ENCODE data around the gene DDX6. TPM values are rescaled to one million over a fixed set of nuclear protein-coding genes. Genes with fewer than 3 reads are reported as not detected.

The DDX6 gene
- total and polyA plus RNA-seq, 4 donors = 11.3 to 98.4 (median 43.8) TPM

DNA sequence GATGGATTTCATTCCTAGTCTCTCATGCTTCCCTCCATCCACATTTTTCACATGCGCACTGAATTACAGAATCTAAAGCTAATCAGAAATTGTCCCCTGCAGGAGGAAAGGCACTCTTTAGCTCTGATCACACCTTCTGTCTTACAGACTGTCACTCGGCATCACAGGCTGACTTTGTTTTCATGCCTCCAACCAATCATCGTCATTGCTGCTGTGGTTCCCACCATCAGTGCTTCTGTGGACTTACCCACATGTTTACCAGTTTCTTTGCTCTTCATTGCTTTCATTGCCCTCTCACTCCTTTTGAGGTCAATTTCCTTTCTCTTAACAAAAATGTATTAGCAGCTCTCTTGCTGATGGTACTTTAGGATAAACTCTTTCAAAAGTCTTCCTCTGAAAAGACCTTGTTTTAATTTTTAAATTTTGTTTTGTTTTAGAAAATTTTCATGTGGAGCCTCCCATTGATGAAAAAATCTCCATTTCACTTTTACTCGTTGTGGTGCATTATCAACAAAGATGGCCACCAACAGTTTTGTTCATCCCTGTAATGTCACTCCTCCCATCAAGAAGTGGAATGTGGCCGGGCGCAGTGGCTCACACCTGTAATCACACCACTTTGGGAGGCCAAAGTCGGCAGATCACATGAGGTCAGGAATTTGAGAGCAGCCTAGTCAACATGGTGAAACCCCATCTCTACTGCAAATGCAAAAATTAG is 91.3 kb downstream of the DDX6 start:
- H3K27me3 ChIP-seq (ENCODE audit: control insufficient read depth in 4 of 4, insufficient read depth in 4 of 4, low read length in 3 of 4) = no peaks in the 10 kb centered on the region
- H3K4me1 ChIP-seq (ENCODE audit: control insufficient read depth in 4 of 4, insufficient read depth in 4 of 4, low read length in 3 of 4) = no peaks in the 10 kb centered on the region
- peak overlapping the region in 1 of 2 donors; percentile 41 for H3K27ac ChIP-seq (ENCODE audit: low read depth in 1 of 2, low read length in 2 of 2)
- H3K9ac ChIP-seq (ENCODE audit: low read depth in 1 of 2, low read length in 2 of 2) = no peak overlapping the region
- no peak overlapping the region for H3K4me3 ChIP-seq (ENCODE audit: low read depth in 1 of 3, low read length in 3 of 3)
- DNase-seq (ENCODE audit: low spot score) = no peak
- no peaks in the 10 kb centered on the region for H3K36me3 ChIP-seq (ENCODE audit: control insufficient read depth in 4 of 4, insufficient read depth in 3 of 4, low read depth in 1 of 4, low read length in 3 of 4)
- H3K9me3 ChIP-seq (ENCODE audit: control insufficient read depth in 4 of 4, low read length in 3 of 4) = no peaks in the 10 kb centered on the region
- 88% methylated on average over 7 of the region's 7 CpGs for WGBS
- no peak for TF ChIP-seq EGR1 (IDR thresholded peaks at IDR 0.05; ENCODE audit: low read depth in 2 of 2)
- TF ChIP-seq, protein P1, sequence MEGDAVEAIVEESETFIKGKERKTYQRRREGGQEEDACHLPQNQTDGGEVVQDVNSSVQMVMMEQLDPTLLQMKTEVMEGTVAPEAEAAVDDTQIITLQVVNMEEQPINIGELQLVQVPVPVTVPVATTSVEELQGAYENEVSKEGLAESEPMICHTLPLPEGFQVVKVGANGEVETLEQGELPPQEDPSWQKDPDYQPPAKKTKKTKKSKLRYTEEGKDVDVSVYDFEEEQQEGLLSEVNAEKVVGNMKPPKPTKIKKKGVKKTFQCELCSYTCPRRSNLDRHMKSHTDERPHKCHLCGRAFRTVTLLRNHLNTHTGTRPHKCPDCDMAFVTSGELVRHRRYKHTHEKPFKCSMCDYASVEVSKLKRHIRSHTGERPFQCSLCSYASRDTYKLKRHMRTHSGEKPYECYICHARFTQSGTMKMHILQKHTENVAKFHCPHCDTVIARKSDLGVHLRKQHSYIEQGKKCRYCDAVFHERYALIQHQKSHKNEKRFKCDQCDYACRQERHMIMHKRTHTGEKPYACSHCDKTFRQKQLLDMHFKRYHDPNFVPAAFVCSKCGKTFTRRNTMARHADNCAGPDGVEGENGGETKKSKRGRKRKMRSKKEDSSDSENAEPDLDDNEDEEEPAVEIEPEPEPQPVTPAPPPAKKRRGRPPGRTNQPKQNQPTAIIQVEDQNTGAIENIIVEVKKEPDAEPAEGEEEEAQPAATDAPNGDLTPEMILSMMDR (IDR thresholded peaks at IDR 0.05; ENCODE audit: low read depth, low read length, missing input control) = no peak

Small RNA genes within 50 kb of the gene (small RNA-seq; reads per million reads assigned to genes)
- gene AP004609.2 (not detected), gene RF00019 (not detected), gene RNU6-376P (not detected)

Other genes with a start within 250 kb of the DDX6 start
- 1 to 10 TPM; 3.9 to 6.4 TPM for gene IFT46, start 225.2 kb downstream of the DDX6 start, total RNA-seq
- gene IFT46, start 225.2 kb downstream of the DDX6 start, polyA plus RNA-seq = 1 to 10 TPM; 3.9 to 4.6 TPM
- 10 to 100 TPM; 40.1 to 95.4 TPM for gene ARCN1, start 218.8 kb downstream of the DDX6 start, total RNA-seq
- 10 to 100 TPM; 36.7 to 63.5 TPM for gene ARCN1, start 218.8 kb downstream of the DDX6 start, polyA plus RNA-seq
- gene PHLDB1, start 183.5 kb downstream of the DDX6 start, total RNA-seq = 10 to 100 TPM in 1 of 2 donors, 1 to 10 TPM in 1; 6.8 to 15.4 TPM
- 1 to 10 TPM; 4.8 to 5.3 TPM for gene PHLDB1, start 183.5 kb downstream of the DDX6 start, polyA plus RNA-seq
- gene TREH, start 111.5 kb downstream of the DDX6 start, total RNA-seq = under 1 TPM in 1 of 2 donors, not detected in 1; 0.50 TPM
- 1 to 10 TPM in 1 of 2 donors, under 1 TPM in 1; 0.84 to 1.2 TPM for gene TREH, start 111.5 kb downstream of the DDX6 start, polyA plus RNA-seq
- gene CXCR5, start 92.7 kb upstream of the DDX6 start, total RNA-seq = not detected
- gene CXCR5, start 92.7 kb upstream of the DDX6 start, polyA plus RNA-seq = under 1 TPM; 0.06 to 0.92 TPM
- 10 to 100 TPM in 1 of 2 donors, 1 to 10 TPM in 1; 6.1 to 10.2 TPM for gene BCL9L, start 134.8 kb upstream of the DDX6 start, total RNA-seq
- 10 to 100 TPM in 1 of 2 donors, 1 to 10 TPM in 1; 2.2 to 11.6 TPM for gene BCL9L, start 134.8 kb upstream of the DDX6 start, polyA plus RNA-seq
- gene UPK2, start 165.1 kb upstream of the DDX6 start, total RNA-seq = not detected
- gene UPK2, start 165.1 kb upstream of the DDX6 start, polyA plus RNA-seq = not detected
- gene FOXR1, start 180.6 kb upstream of the DDX6 start, total RNA-seq = not detected
- gene FOXR1, start 180.6 kb upstream of the DDX6 start, polyA plus RNA-seq = not detected
- gene CENATAC, start 207.0 kb upstream of the DDX6 start, total RNA-seq = 10 to 100 TPM; 12.0 to 33.6 TPM
- gene CENATAC, start 207.0 kb upstream of the DDX6 start, polyA plus RNA-seq = 10 to 100 TPM in 1 of 2 donors, 1 to 10 TPM in 1; 6.0 to 14.5 TPM
- 100 to 1,000 TPM; 228 to 294 TPM for gene RPS25, start 227.2 kb upstream of the DDX6 start, total RNA-seq
- gene RPS25, start 227.2 kb upstream of the DDX6 start, polyA plus RNA-seq = 100 to 1,000 TPM; 477 to 499 TPM
- 10 to 100 TPM; 32.8 to 35.7 TPM for gene TRAPPC4, start 227.6 kb upstream of the DDX6 start, total RNA-seq
- 10 to 100 TPM; 21.1 to 32.1 TPM for gene TRAPPC4, start 227.6 kb upstream of the DDX6 start, polyA plus RNA-seq
- 100 to 1,000 TPM in 1 of 2 donors, 10 to 100 TPM in 1; 62.7 to 184 TPM for gene SLC37A4, start 239.7 kb upstream of the DDX6 start, total RNA-seq
- gene SLC37A4, start 239.7 kb upstream of the DDX6 start, polyA plus RNA-seq = 10 to 100 TPM; 93.8 to 98.7 TPM

All from liver (tissue), 10 donors.